HCT116 (cell line): ENCODE results near the gene EPHA4. TPM values are rescaled to one million over a fixed set of nuclear protein-coding genes. Genes with fewer than 3 reads are reported as not detected.

ENCODE experiments used
- ATAC-seq: fragments of 200-7000 bp; cut with Tn5 transposase; 2 replicates; pipeline ENCODE4 v1.9.1; 2020; ENCODE audit warnings: mild to moderate bottlenecking, moderate library complexity
- BruUV-seq: library from RNA; stranded (reverse); fragments of 400-500 nt; replicated peaks from 2 replicates; lab custom pipeline; 2021; lab: Mats Ljungman, UMichigan
- CTCF ChIA-PET: fragments of 300-600 bp; sonication (Branson Sonifier 250); formaldehyde crosslinking; loops from one replicate; lab custom pipeline; 2021; ENCODE audit warnings: antibody characterized with exemption; lab: Charles Lee
- POLR2A ChIA-PET: fragments of 300-600, 350-600 bp; sonication (Branson Sonifier 250); formaldehyde crosslinking; loops from one replicate; lab custom pipeline; 2021; ENCODE audit warnings: antibody characterized with exemption; lab: Charles Lee
- RAD21 ChIA-PET, 2 experiments: fragments of 300-600 bp; sonication (Branson Sonifier 250); formaldehyde crosslinking; loops; one replicate each; lab custom pipeline; 2023; ENCODE audit warnings: low total read pairs in 2 of 2; ENCODE audit not compliant: uncharacterized antibody in 2 of 2, unreplicated experiment in 2 of 2, low non-redundant PET in 1 of 2; lab: Charles Lee
- DNase-seq: peaks from one replicate; pipeline ENCODE4 v3.0.0-alpha.2; 2010; ENCODE audit warnings: low read depth, low spot score
- H2AFZ ChIP-seq: fragments of 200-600 bp; shearing (Covaris generic), sonication (generic); 2 replicates; pipeline ENCODE4 v1.6.1; 2017; ENCODE audit warnings: low read depth, mixed run types, mixed read lengths, antibody characterized with exemption, low read length; ENCODE audit not compliant: poor library complexity, severe bottlenecking
- H3K27ac ChIP-seq: 2 replicates; pipeline ENCODE4 v1.5.1; 2012; ENCODE audit warnings: low read depth, low read length
- H3K27me3 ChIP-seq: fragments of 200-600 bp; sonication (generic); 2 replicates; pipeline ENCODE4 v1.6.1; 2016; ENCODE audit warnings: mixed run types, low read length, mixed read lengths; ENCODE audit not compliant: insufficient read depth
- H3K36me3 ChIP-seq, 2 experiments: fragments of 200-500 bp in 1 of 2; fragments of 200-600 bp in 1 of 2; sonication (Bioruptor generic) in 1 of 2; sonication (generic) in 1 of 2; 2 replicates each; pipeline versions ENCODE4 v1.5.1 to v1.6.1; 2014 to 2016; ENCODE audit warnings: low read length in 2 of 2, inconsistent platforms in 1 of 2, mixed read lengths in 1 of 2, mixed run types in 1 of 2; ENCODE audit not compliant: insufficient read depth in 2 of 2, control insufficient read depth in 1 of 2
- H3K4me1 ChIP-seq, 2 experiments: fragments of 200-600 bp in 1 of 2; sonication (generic) in 1 of 2; 2 replicates each; pipeline versions ENCODE4 v1.5.1 to v1.6.1; 2012 to 2017; ENCODE audit warnings: low read length in 2 of 2, inconsistent platforms in 1 of 2, mild to moderate bottlenecking in 1 of 2, mixed read lengths in 1 of 2, mixed run types in 1 of 2, moderate library complexity in 1 of 2; ENCODE audit not compliant: insufficient read depth in 2 of 2, control insufficient read depth in 1 of 2
- H3K4me2 ChIP-seq: fragments of 200-600 bp; sonication (generic); 2 replicates; pipeline ENCODE4 v1.6.1; 2017; ENCODE audit warnings: mixed run types, low read length, mixed read lengths
- H3K4me3 ChIP-seq, 2 experiments: fragments of 200-600 bp in 1 of 2; sonication (generic) in 1 of 2; replicated peaks in 1 of 2; 2 replicates each; pipeline ENCODE4 v1.5.1; 2011 to 2016; ENCODE audit warnings: low read length in 2 of 2, control low read depth in 1 of 2, low read depth in 1 of 2, mild to moderate bottlenecking in 1 of 2, mixed read lengths in 1 of 2, mixed run types in 1 of 2
- H3K79me2 ChIP-seq: fragments of 200-600 bp; sonication (generic); 2 replicates; pipeline ENCODE4 v1.6.1; 2017; ENCODE audit warnings: mild to moderate bottlenecking, mixed run types, low read length, moderate library complexity, mixed read lengths; ENCODE audit not compliant: insufficient read depth
- H3K9ac ChIP-seq: fragments of 200-600 bp; sonication (generic); 2 replicates; pipeline ENCODE4 v1.6.1; 2016; ENCODE audit warnings: low read length, mixed read lengths
- H3K9me2 ChIP-seq: fragments of 200-600 bp; sonication (generic), shearing (Covaris generic); 2 replicates; pipeline ENCODE4 v1.6.1; 2017; ENCODE audit warnings: mixed run types, mild to moderate bottlenecking, moderate library complexity; ENCODE audit not compliant: insufficient read depth
- H3K9me3 ChIP-seq, 2 experiments: fragments of 200-500 bp in 1 of 2; fragments of 200-600 bp in 1 of 2; sonication (Bioruptor generic) in 1 of 2; sonication (generic) in 1 of 2; 2 replicates each; pipeline ENCODE4 v1.6.1; 2014 to 2017; ENCODE audit warnings: low read length in 2 of 2, mixed read lengths in 2 of 2, inconsistent platforms in 1 of 2, low read depth in 1 of 2, mild to moderate bottlenecking in 1 of 2, mixed run types in 1 of 2, moderate library complexity in 1 of 2; ENCODE audit not compliant: control insufficient read depth in 1 of 2, insufficient read depth in 1 of 2
- H4K20me1 ChIP-seq: fragments of 200-600 bp; sonication (generic), shearing (Covaris generic); 2 replicates; pipeline ENCODE4 v1.6.1; 2017; ENCODE audit warnings: mixed run types, mild to moderate bottlenecking, moderate library complexity; ENCODE audit not compliant: insufficient read depth
- CBX3 ChIP-seq: IDR thresholded peaks from 2 replicates; pipeline ENCODE4 v1.6.1; 2012; ENCODE audit warnings: low read depth
- EGR1 ChIP-seq: IDR thresholded peaks from 2 replicates; pipeline ENCODE4 v1.6.1; 2012; ENCODE audit warnings: low read depth
- ELF1 ChIP-seq: IDR thresholded peaks from 2 replicates; pipeline ENCODE4 v1.6.1; 2012; ENCODE audit warnings: low read depth, borderline replicate concordance
- EZH2phosphoT487 ChIP-seq: fragments of 200-600 bp; IDR thresholded peaks from 2 replicates; pipeline ENCODE4 v1.6.1; 2018; ENCODE audit warnings: antibody characterized with exemption, borderline replicate concordance
- POLR2A ChIP-seq: IDR thresholded peaks from 2 replicates; pipeline ENCODE4 v1.7.0; 2011; ENCODE audit warnings: borderline replicate concordance; ENCODE audit not compliant: insufficient read depth, insufficient read length; ENCODE audit errors: extremely low read depth
- POLR2AphosphoS5 ChIP-seq: IDR thresholded peaks from 2 replicates; pipeline ENCODE4 v1.6.1; 2011; ENCODE audit warnings: mild to moderate bottlenecking, low read depth, low read length, moderate library complexity
- ZNF274 ChIP-seq: fragments of 200-500 bp; sonication (Bioruptor generic); IDR thresholded peaks from 2 replicates; pipeline ENCODE4 v1.6.1; 2014; ENCODE audit warnings: mild to moderate bottlenecking, low read depth, low read length, inconsistent platforms
- intact Hi-C: fragments of 100-400 bp; cut with micrococcal nuclease; formaldehyde crosslinking; loops from 2 replicates; pipeline ENCODE4 v1.10.0; 2022
- total RNA-seq: library from RNA; stranded (reverse); gene quantifications from one replicate; pipeline ENCODE4 v1.2.1, GENCODE V29; 2021; ENCODE audit not compliant: unreplicated experiment
- TF ChIP-seq, protein P1 (sequence below): IDR thresholded peaks from 2 replicates; pipeline ENCODE4 v1.6.1; 2012
- TF ChIP-seq, protein P2 (sequence below): IDR thresholded peaks from 2 replicates; pipeline ENCODE4 v1.6.1; 2012
- TF ChIP-seq, protein P3 (sequence below), 3 experiments: fragments of 200-600 bp in 1 of 3; sonication (generic) in 1 of 3; IDR thresholded peaks in 2 of 3; conservative IDR thresholded peaks in 1 of 3; 2 replicates each; pipeline ENCODE4 v1.5.1; 2012 to 2017; ENCODE audit warnings: low read depth in 2 of 3, low read length in 2 of 3, antibody characterized with exemption in 1 of 3, borderline replicate concordance in 1 of 3, control low read depth in 1 of 3, mild to moderate bottlenecking in 1 of 3, mixed read lengths in 1 of 3, mixed run types in 1 of 3, moderate library complexity in 1 of 3; ENCODE audit not compliant: insufficient read depth in 1 of 3

EPHA4 gene
- total RNA-seq, 1 experiment from 2014 or later: 3.5 TPM

GRCh38 chr2:221501883-221502269, 70.2 kb downstream of the EPHA4 start:
- TF ChIP-seq, protein P1, sequence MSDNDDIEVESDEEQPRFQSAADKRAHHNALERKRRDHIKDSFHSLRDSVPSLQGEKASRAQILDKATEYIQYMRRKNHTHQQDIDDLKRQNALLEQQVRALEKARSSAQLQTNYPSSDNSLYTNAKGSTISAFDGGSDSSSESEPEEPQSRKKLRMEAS: no peak
- no peak for TF ChIP-seq EGR1
- TF ChIP-seq, protein P2, sequence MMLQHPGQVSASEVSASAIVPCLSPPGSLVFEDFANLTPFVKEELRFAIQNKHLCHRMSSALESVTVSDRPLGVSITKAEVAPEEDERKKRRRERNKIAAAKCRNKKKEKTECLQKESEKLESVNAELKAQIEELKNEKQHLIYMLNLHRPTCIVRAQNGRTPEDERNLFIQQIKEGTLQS: no peak

GRCh38 chr2:221501210-221501882, 70.8 kb downstream of the EPHA4 start:
- no peak overlapping the region for H3K9ac ChIP-seq
- peaks cover 0 to 10% of the 10 kb centered on the region in 2 experiments; a peak in 1 of 4 replicates for H3K4me1 ChIP-seq
- ChIA-PET CTCF (no interaction called here), POLR2A (no interaction called here), RAD21 (no interaction called here)
- intact Hi-C loops: no loop called here
- no peaks in the 10 kb centered on the region for H3K9me3 ChIP-seq
- BruUV-seq: no TSS peak
- H3K79me2 ChIP-seq: no peaks in the 10 kb centered on the region
- ATAC-seq (no peak), DNase-seq (no peak)
- H3K4me2 ChIP-seq: no peak overlapping the region
- H4K20me1 ChIP-seq: no peaks in the 10 kb centered on the region
- H3K9me2 ChIP-seq: no peaks in the 10 kb centered on the region; the same call in 1 of the 2 replicates
- H3K27me3 ChIP-seq: no peaks in the 10 kb centered on the region; the same call in 1 of the 2 replicates
- TF ChIP-seq ZNF274 (no peak), EZH2phosphoT487 (no peak), CBX3 (no peak), POLR2AphosphoS5 (no peak), POLR2A (no peak), ELF1 (no peak)
- TF ChIP-seq, protein P3, sequence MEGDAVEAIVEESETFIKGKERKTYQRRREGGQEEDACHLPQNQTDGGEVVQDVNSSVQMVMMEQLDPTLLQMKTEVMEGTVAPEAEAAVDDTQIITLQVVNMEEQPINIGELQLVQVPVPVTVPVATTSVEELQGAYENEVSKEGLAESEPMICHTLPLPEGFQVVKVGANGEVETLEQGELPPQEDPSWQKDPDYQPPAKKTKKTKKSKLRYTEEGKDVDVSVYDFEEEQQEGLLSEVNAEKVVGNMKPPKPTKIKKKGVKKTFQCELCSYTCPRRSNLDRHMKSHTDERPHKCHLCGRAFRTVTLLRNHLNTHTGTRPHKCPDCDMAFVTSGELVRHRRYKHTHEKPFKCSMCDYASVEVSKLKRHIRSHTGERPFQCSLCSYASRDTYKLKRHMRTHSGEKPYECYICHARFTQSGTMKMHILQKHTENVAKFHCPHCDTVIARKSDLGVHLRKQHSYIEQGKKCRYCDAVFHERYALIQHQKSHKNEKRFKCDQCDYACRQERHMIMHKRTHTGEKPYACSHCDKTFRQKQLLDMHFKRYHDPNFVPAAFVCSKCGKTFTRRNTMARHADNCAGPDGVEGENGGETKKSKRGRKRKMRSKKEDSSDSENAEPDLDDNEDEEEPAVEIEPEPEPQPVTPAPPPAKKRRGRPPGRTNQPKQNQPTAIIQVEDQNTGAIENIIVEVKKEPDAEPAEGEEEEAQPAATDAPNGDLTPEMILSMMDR (IDR thresholded peaks at IDR 0.05 in 2 of 3, conservative IDR thresholded peaks at IDR 0.05 in 1 of 3; ENCODE audit: borderline replicate concordance in 1 of 3, insufficient read depth in 1 of 3, low read depth in 2 of 3, low read length in 2 of 3): no peak
- TF ChIP-seq, protein P2: no peak
- no peaks in the 10 kb centered on the region for H3K36me3 ChIP-seq
- no peak overlapping the region for H3K4me3 ChIP-seq
- no peak overlapping the region for H2AFZ ChIP-seq
- H3K27ac ChIP-seq: no peak overlapping the region

More at GRCh38 chr2:221501883-221502269, 70.2 kb downstream of the EPHA4 start:
- Histone ChIP-seq H3K4me1 (peaks cover 0 to 10% of the 10 kb centered on the region in 2 experiments; a peak in 1 of 4 replicates), H3K27ac (no peak overlapping the region), H3K9ac (no peak overlapping the region), H3K79me2 (no peaks in the 10 kb centered on the region), H4K20me1 (no peaks in the 10 kb centered on the region), H3K4me3 (no peak overlapping the region), H3K27me3 (no peaks in the 10 kb centered on the region; the same call in 1 of the 2 replicates), H2AFZ (no peak overlapping the region), H3K9me3 (no peaks in the 10 kb centered on the region), H3K9me2 (no peaks in the 10 kb centered on the region; the same call in 1 of the 2 replicates), H3K36me3 (no peaks in the 10 kb centered on the region), H3K4me2 (no peak overlapping the region)
- DNase-seq (no peak), ATAC-seq (no peak)
- BruUV-seq: no TSS peak
- intact Hi-C loops: no loop called here
- CTCF ChIA-PET: no interaction called here
- RAD21 ChIA-PET: no interaction called here
- POLR2A ChIA-PET: no interaction called here
